PFSK-1 (cell line): ENCODE results near the gene DDX46.
A peak's percentile ranks its signal among the peaks of the same experiment; 100 is the strongest.

Source experiments
- FOXP2 ChIP-seq: optimal IDR thresholded peaks from 2 replicates; pipeline ENCODE3; 2011; ENCODE audit warnings: borderline replicate concordance, control low read depth, inconsistent platforms; ENCODE audit not compliant: insufficient read depth; ENCODE audit errors: extremely low read length, extremely low read depth
- POLR2AphosphoS5 ChIP-seq: IDR thresholded peaks from 2 replicates; pipeline ENCODE4 v1.6.1; 2012; ENCODE audit warnings: low read depth, mild to moderate bottlenecking, control low read depth, low read length, moderate library complexity
- SIN3A ChIP-seq: IDR thresholded peaks from 2 replicates; pipeline ENCODE4 v1.6.1; 2012; ENCODE audit warnings: mild to moderate bottlenecking, low read length, moderate library complexity, borderline replicate concordance; ENCODE audit not compliant: insufficient read depth
- TAF1 ChIP-seq: IDR thresholded peaks from 2 replicates; pipeline ENCODE4 v1.6.1; 2012; ENCODE audit warnings: low read length, control low read depth, borderline replicate concordance; ENCODE audit not compliant: insufficient read depth
- TF ChIP-seq, protein P1 (sequence below), 2 experiments: IDR thresholded peaks; 2 replicates each; pipeline versions ENCODE4 v1.6.1 to v1.8.0; 2011 to 2012; ENCODE audit warnings: low read depth in 2 of 2, low read length in 2 of 2, control low read depth in 1 of 2, inconsistent platforms in 1 of 2, mild to moderate bottlenecking in 1 of 2, moderate library complexity in 1 of 2; ENCODE audit not compliant: insufficient read depth in 1 of 2

Gene DDX46

GRCh38 chr5:134732819-134733218, 25.8 kb upstream of the DDX46 start:
- TF ChIP-seq TAF1: no peak
- TF ChIP-seq, protein P1, sequence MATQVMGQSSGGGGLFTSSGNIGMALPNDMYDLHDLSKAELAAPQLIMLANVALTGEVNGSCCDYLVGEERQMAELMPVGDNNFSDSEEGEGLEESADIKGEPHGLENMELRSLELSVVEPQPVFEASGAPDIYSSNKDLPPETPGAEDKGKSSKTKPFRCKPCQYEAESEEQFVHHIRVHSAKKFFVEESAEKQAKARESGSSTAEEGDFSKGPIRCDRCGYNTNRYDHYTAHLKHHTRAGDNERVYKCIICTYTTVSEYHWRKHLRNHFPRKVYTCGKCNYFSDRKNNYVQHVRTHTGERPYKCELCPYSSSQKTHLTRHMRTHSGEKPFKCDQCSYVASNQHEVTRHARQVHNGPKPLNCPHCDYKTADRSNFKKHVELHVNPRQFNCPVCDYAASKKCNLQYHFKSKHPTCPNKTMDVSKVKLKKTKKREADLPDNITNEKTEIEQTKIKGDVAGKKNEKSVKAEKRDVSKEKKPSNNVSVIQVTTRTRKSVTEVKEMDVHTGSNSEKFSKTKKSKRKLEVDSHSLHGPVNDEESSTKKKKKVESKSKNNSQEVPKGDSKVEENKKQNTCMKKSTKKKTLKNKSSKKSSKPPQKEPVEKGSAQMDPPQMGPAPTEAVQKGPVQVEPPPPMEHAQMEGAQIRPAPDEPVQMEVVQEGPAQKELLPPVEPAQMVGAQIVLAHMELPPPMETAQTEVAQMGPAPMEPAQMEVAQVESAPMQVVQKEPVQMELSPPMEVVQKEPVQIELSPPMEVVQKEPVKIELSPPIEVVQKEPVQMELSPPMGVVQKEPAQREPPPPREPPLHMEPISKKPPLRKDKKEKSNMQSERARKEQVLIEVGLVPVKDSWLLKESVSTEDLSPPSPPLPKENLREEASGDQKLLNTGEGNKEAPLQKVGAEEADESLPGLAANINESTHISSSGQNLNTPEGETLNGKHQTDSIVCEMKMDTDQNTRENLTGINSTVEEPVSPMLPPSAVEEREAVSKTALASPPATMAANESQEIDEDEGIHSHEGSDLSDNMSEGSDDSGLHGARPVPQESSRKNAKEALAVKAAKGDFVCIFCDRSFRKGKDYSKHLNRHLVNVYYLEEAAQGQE (IDR thresholded peaks at IDR 0.05; ENCODE audit: insufficient read depth in 1 of 2, low read depth in 2 of 2, low read length in 2 of 2): no peak
- TF ChIP-seq SIN3A: no peak
- TF ChIP-seq POLR2AphosphoS5: no peak

- TF ChIP-seq, protein P1 (IDR thresholded peaks at IDR 0.05; ENCODE audit: insufficient read depth in 1 of 2, low read depth in 2 of 2, low read length in 2 of 2): no peak
- no peak for TF ChIP-seq FOXP2
- no peak for TF ChIP-seq POLR2AphosphoS5
- no peak for TF ChIP-seq SIN3A
- TF ChIP-seq TAF1: no peak
Observed at GRCh38 chr5:134735243-134735642, 23.3 kb upstream of the DDX46 start.

GRCh38 chr5:134736173-134736812, 22.3 kb upstream of the DDX46 start:
- no peak for TF ChIP-seq SIN3A
- TF ChIP-seq POLR2AphosphoS5: no peak
- TF ChIP-seq TAF1: no peak
- TF ChIP-seq, protein P1 (IDR thresholded peaks at IDR 0.05; ENCODE audit: insufficient read depth in 1 of 2, low read depth in 2 of 2, low read length in 2 of 2): no peak
- no peak for TF ChIP-seq FOXP2

GRCh38 chr5:134738133-134738962, 20.2 kb upstream of the DDX46 start, which contains the start of gene CAMLG:
CAMLG (plus strand) TSS chr5:134738548; CDS start chr5:134738621, 73 bp downstream.
- peak; percentile 96 for TF ChIP-seq FOXP2
- peak; percentile 74; the same call in 1 of the 2 replicates for TF ChIP-seq SIN3A
- peak; percentile 81; the same call in 1 of the 2 replicates for TF ChIP-seq TAF1
- TF ChIP-seq, protein P1 (IDR thresholded peaks at IDR 0.05; ENCODE audit: insufficient read depth in 1 of 2, low read depth in 2 of 2, low read length in 2 of 2): no peak
- peak; percentile 77 for TF ChIP-seq POLR2AphosphoS5
